Measurements from ENCODE around the gene NDUFS1. TPM values are rescaled to one million over a fixed set of nuclear protein-coding genes. Genes with fewer than 3 reads are reported as not detected.
"Not testable (repeated sequence)": the region's sequence is repeated elsewhere in the genome, so short reads cannot be mapped to it uniquely, and the experiment has no call there.

The NDUFS1 gene
- polyA plus RNA-seq, 1 of the 3 experiments (the other 2 are of a cell fraction), result 54.8 TPM

GRCh38 chr2:206176121-206176520 is 16.9 kb upstream of the NDUFS1 start:
- H3K4me3 ChIP-seq (ENCODE audit: low read depth in 2 of 2, low read length in 1 of 2), result no peak overlapping the region
- ChIA-PET POLR2A (no interaction called here), CTCF (interaction anchor here (1.9 kb wide), 1 partner anchor 11 kb away, joined by 7 read pairs; no protein-coding TSS in a partner anchor)
- H3K9me2 ChIP-seq, result no peaks in the 10 kb centered on the region
- no peak for TF ChIP-seq YY1 (IDR thresholded peaks at IDR 0.05; ENCODE audit: low read depth)
- TF ChIP-seq FOSL2 (IDR thresholded peaks at IDR 0.05; ENCODE audit: borderline replicate concordance, low read depth), result no peak
- no peak for TF ChIP-seq PBX3 (IDR thresholded peaks at IDR 0.05)
- no peak for TF ChIP-seq IRF3 (IDR thresholded peaks at IDR 0.05; ENCODE audit: low read depth, low read length)
- no peak for TF ChIP-seq MXI1 (IDR thresholded peaks at IDR 0.05; ENCODE audit: low read depth, low read length)
- TF ChIP-seq CTCF (IDR thresholded peaks at IDR 0.05), result no peak
- TF ChIP-seq MEF2A (IDR thresholded peaks at IDR 0.05; ENCODE audit: borderline replicate concordance, low read depth), result no peak
- 73% methylated on average over 2 of the region's 2 CpGs for WGBS (ENCODE audit: low lambda C conversion rate)
- H3K9ac ChIP-seq, result no peak overlapping the region
- no peaks in the 10 kb centered on the region for H3K27me3 ChIP-seq (ENCODE audit: insufficient read depth)
- no peaks in the 10 kb centered on the region for H3K79me2 ChIP-seq (ENCODE audit: insufficient read depth)
- H3K27ac ChIP-seq (ENCODE audit: low read depth in 2 of 2, low read length in 1 of 2), result no peak overlapping the region
- H2AFZ ChIP-seq (ENCODE audit: low read depth), result no peak overlapping the region
- H3K36me3 ChIP-seq (replicated peaks in 1 of 2; ENCODE audit: control insufficient read depth in 1 of 2, insufficient read depth in 2 of 2, low read length in 1 of 2), result no peaks in the 10 kb centered on the region
- no peak overlapping the region for H3K4me2 ChIP-seq
- H3K9me3 ChIP-seq, result no peaks in the 10 kb centered on the region
- H4K20me1 ChIP-seq (ENCODE audit: insufficient read depth), result no peaks in the 10 kb centered on the region
- H3F3A ChIP-seq (replicated peaks; ENCODE audit: insufficient read depth), result no peaks in the 10 kb centered on the region
- H3K4me1 ChIP-seq (ENCODE audit: control insufficient read depth in 1 of 2, insufficient read depth in 2 of 2, low read depth in 1 of 2, low read length in 1 of 2), result no peaks in the 10 kb centered on the region
- no peak for DNase-seq

- Histone ChIP-seq H3K27me3 (ENCODE audit: insufficient read depth) (no peaks in the 10 kb centered on the region), H2AFZ (ENCODE audit: low read depth) (no peak overlapping the region), H3K9me2 (no peaks in the 10 kb centered on the region), H4K20me1 (ENCODE audit: insufficient read depth) (no peaks in the 10 kb centered on the region), H3K4me2 (no peak overlapping the region), H3K9ac (no peak overlapping the region), H3K4me3 (ENCODE audit: low read depth in 2 of 2, low read length in 1 of 2) (no peak overlapping the region), H3K36me3 (replicated peaks in 1 of 2; ENCODE audit: control insufficient read depth in 1 of 2, insufficient read depth in 2 of 2, low read length in 1 of 2) (no peaks in the 10 kb centered on the region), H3K9me3 (no peaks in the 10 kb centered on the region), H3K27ac (ENCODE audit: low read depth in 2 of 2, low read length in 1 of 2) (no peak overlapping the region), H3F3A (replicated peaks; ENCODE audit: insufficient read depth) (no peaks in the 10 kb centered on the region), H3K79me2 (ENCODE audit: insufficient read depth) (no peaks in the 10 kb centered on the region), H3K4me1 (ENCODE audit: control insufficient read depth in 1 of 2, insufficient read depth in 2 of 2, low read depth in 1 of 2, low read length in 1 of 2) (no peaks in the 10 kb centered on the region)
- no peak for DNase-seq
- ChIA-PET POLR2A (no interaction called here), CTCF (no interaction called here)
- TF ChIP-seq MEF2A (IDR thresholded peaks at IDR 0.05; ENCODE audit: borderline replicate concordance, low read depth), result no peak
- no peak for TF ChIP-seq USF1 (IDR thresholded peaks at IDR 0.05; ENCODE audit: borderline replicate concordance, low read depth)
- no peak for TF ChIP-seq GATA2 (CRISPR knock-in tag; IDR thresholded peaks at IDR 0.05)
- no peak for TF ChIP-seq MAX (IDR thresholded peaks at IDR 0.05; ENCODE audit: low read depth)
- no peak for TF ChIP-seq TEAD4 (IDR thresholded peaks at IDR 0.05; ENCODE audit: borderline replicate concordance, insufficient read depth)
- no peak for TF ChIP-seq JUND (IDR thresholded peaks at IDR 0.05)
- no peak for TF ChIP-seq RCOR1 (IDR thresholded peaks at IDR 0.05; ENCODE audit: low read length)
- 83% methylated on average over 4 of the region's 4 CpGs for WGBS (ENCODE audit: low lambda C conversion rate)
These were observed 13.9 kb upstream of the NDUFS1 start for GRCh38 chr2:206173147-206173546.

GRCh38 chr2:206171624-206172397 is 12.6 kb upstream of the NDUFS1 start:
- H3F3A ChIP-seq (replicated peaks; ENCODE audit: insufficient read depth); H3K4me2 ChIP-seq; POLR2A ChIA-PET; H3K9me2 ChIP-seq; H2AFZ ChIP-seq (ENCODE audit: low read depth); H3K9me3 ChIP-seq; CTCF ChIA-PET; H3K27me3 ChIP-seq (ENCODE audit: insufficient read depth); DNase-seq; H3K79me2 ChIP-seq (ENCODE audit: insufficient read depth); H3K4me3 ChIP-seq (ENCODE audit: low read depth in 2 of 2, low read length in 1 of 2); H3K9ac ChIP-seq; H3K27ac ChIP-seq (ENCODE audit: low read depth in 2 of 2, low read length in 1 of 2); H4K20me1 ChIP-seq (ENCODE audit: insufficient read depth); H3K4me1 ChIP-seq (ENCODE audit: control insufficient read depth in 1 of 2, insufficient read depth in 2 of 2, low read depth in 1 of 2, low read length in 1 of 2): not testable (repeated sequence)
- H3K36me3 ChIP-seq (replicated peaks in 1 of 2; ENCODE audit: control insufficient read depth in 1 of 2, insufficient read depth in 2 of 2, low read length in 1 of 2), result peaks cover 0 to 11% of the 10 kb centered on the region in 2 experiments
- WGBS (ENCODE audit: low lambda C conversion rate), result no CpG with 5 or more reads among the region's 52 CpGs

Data from SK-N-SH (cell line).